C4-2B (cell line): ENCODE results near the gene HLF.

Source experiments
- H3K27ac ChIP-seq: fragments of 450-650 bp; 2 replicates; pipeline ENCODE4 v1.5.1; 2017
- ZFX ChIP-seq: fragments of 450-650 bp; IDR thresholded peaks from 2 replicates; pipeline ENCODE4 v1.6.1; 2017
- TF ChIP-seq, protein P1 (sequence below): fragments of 450-650 bp; conservative IDR thresholded peaks from 2 replicates; pipeline ENCODE4 v1.5.1; 2017; ENCODE audit warnings: mild to moderate bottlenecking

Gene HLF

DNA sequence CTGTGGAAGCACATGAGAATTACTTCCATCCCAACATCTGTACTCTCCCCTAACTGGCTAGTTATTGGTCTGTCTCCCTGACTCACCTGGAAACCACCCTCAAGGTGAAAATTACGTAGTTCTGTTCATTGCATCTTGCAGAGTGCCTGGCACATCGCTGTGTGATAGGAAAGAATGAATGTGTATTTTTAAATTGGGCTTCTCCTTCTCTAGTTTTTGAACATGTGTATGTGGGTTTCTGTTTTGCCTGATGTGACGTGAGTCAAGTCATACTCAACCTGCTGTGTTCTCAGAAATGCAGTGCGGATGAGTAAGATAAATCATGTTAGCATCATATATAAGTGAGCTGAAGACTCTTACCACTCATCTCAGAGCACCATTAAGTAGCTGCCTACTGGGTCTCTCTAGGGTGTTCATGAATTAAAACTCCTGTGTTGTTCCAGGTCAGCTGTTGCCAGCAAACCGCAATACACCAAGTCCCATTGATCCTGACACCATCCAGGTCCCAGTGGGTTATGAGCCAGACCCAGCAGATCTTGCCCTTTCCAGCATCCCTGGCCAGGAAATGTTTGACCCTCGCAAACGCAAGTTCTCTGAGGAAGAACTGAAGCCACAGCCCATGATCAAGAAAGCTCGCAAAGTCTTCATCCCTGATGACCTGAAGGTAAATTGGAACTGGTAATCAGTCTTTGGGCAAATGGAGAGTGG, 50.2 kb downstream of the HLF start:
- H3K27ac ChIP-seq, result no peak overlapping the region
- TF ChIP-seq ZFX, result no peak
- TF ChIP-seq, protein P1, sequence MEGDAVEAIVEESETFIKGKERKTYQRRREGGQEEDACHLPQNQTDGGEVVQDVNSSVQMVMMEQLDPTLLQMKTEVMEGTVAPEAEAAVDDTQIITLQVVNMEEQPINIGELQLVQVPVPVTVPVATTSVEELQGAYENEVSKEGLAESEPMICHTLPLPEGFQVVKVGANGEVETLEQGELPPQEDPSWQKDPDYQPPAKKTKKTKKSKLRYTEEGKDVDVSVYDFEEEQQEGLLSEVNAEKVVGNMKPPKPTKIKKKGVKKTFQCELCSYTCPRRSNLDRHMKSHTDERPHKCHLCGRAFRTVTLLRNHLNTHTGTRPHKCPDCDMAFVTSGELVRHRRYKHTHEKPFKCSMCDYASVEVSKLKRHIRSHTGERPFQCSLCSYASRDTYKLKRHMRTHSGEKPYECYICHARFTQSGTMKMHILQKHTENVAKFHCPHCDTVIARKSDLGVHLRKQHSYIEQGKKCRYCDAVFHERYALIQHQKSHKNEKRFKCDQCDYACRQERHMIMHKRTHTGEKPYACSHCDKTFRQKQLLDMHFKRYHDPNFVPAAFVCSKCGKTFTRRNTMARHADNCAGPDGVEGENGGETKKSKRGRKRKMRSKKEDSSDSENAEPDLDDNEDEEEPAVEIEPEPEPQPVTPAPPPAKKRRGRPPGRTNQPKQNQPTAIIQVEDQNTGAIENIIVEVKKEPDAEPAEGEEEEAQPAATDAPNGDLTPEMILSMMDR, result no peak

DNA sequence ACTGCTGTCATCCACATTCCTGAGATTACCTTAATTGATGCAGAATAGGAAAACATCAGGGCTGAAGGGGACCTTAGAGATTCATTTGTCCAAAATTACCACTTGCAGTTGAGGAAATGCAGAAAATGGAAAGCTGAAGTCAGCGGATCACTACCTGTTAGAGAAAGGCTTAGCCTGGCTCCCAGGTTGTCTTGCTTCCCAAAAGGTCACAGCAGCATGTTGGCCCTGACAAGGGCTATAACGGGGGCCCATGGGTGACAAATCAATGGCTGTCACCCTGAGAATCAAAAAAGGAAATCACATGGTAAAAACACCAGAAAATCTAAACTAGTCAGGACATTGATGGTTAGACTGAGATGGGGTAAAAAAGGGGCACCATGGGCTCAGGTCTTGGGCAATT, 51.7 kb downstream of the HLF start:
- H3K27ac ChIP-seq, result no peak overlapping the region
- no peak for TF ChIP-seq ZFX
- TF ChIP-seq, protein P1, result no peak

GRCh38 chr17:55317284-55317683, 52.5 kb downstream of the HLF start:
- TF ChIP-seq ZFX, result no peak
- TF ChIP-seq, protein P1, result no peak
- H3K27ac ChIP-seq, result no peak overlapping the region

GRCh38 chr17:55318081-55318480, 53.3 kb downstream of the HLF start:
- no peak for TF ChIP-seq ZFX
- TF ChIP-seq, protein P1, result no peak
- H3K27ac ChIP-seq, result no peak overlapping the region

DNA sequence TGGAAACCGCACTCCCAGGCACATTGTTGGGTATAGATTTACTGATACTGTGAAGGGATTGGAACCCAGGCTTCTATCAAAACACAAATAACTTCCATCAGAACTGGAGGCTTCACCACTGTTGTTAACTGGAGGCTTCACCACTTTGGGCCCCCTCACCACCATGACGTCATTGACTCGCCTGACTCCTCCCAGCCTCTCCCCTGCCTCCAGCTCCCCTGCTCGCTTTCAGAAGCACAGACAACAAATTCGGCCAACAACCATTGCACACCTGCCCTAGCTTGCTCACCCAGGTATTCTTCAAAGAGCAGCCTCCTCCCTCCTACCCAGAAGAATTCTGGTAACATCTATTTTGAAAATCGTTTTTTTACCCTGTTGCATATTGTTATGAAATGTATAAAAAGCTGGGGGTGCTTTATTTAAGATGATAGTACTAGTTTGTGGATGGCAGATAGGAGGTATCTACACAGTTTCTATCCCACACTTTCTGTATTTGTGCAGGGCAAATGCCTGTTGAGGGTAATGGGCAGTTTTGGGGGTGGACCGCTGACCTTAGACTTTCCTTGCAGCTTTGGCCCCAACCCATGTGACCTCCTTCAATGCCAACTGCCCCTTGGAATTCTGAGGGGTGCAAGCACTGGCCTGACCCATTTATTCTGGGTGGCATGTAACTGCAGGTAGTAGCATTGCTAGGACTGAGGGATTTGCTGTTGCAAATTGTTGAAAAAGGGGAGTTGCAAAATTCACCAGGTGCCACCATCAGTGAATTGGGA, 54.1 kb downstream of the HLF start:
- H3K27ac ChIP-seq, result no peak overlapping the region
- TF ChIP-seq ZFX, result no peak
- TF ChIP-seq, protein P1, result no peak

DNA sequence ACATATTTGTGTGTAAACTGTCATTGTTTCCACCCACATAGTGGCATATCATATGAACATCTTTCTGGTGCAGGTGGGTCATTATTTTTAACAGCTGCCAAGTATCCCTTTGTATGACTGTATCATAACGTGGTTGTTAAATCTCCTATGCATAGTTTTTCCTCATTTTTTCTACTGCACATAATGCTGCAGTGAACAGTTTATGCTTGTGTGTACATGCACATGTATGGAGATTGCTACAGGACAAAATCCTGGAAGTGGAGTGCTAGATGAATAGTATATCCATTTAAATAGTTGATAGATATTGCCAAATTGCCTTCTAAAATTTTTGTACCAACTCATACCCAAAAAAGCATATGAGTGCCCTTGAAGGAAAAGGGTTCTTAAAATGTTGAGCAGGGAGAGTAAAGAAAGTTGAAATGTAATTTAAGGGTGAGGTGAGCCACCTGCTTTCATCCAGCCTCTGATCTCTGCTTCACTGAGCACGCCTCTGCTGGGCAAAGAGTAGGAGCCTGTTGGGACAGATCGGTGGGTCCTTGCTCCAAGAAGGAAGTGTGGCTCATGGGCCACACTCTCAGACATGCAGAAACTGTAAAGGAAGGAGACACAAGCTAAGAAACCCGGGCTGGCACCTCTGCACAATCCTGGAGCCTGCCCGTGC, 55.3 kb downstream of the HLF start:
- TF ChIP-seq, protein P1, result no peak
- no peak for TF ChIP-seq ZFX

More for the DNA sequence above, 55.3 kb downstream of the HLF start:
- no peak overlapping the region for H3K27ac ChIP-seq
